HG03175 (cell line): ENCODE data around the gene SPATA20.

Experiments used
- ATAC-seq: cut with Tn5 transposase; IDR thresholded peaks from one replicate; pipeline ENCODE4 v1.9.1; 2021; ENCODE audit warnings: mild to moderate bottlenecking, moderate library complexity; ENCODE audit not compliant: unreplicated experiment

SPATA20 gene

GRCh38 chr17:50594128-50594823 is 47.3 kb downstream of the SPATA20 start:
- ATAC-seq, result no peak

- no peak for ATAC-seq
Observed at GRCh38 chr17:50594892-50595291, 47.9 kb downstream of the SPATA20 start.

GRCh38 chr17:50596191-50597037 is 49.4 kb downstream of the SPATA20 start:
- no peak for ATAC-seq

GRCh38 chr17:50598487-50598886 is 51.5 kb downstream of the SPATA20 start:
- ATAC-seq, result no peak

GRCh38 chr17:50599606-50600005 is 52.6 kb downstream of the SPATA20 start:
- ATAC-seq, result no peak

GRCh38 chr17:50601823-50602375 is 54.9 kb downstream of the SPATA20 start:
- ATAC-seq, result no peak

- no peak for ATAC-seq
Observed at GRCh38 chr17:50602836-50603235, 55.9 kb downstream of the SPATA20 start.

GRCh38 chr17:50603340-50603739 is 56.4 kb downstream of the SPATA20 start:
- ATAC-seq, result no peak

- no peak for ATAC-seq
Observed at GRCh38 chr17:50604513-50604912, 57.5 kb downstream of the SPATA20 start.

- ATAC-seq, result no peak
Observed at GRCh38 chr17:50605429-50605828, 58.5 kb downstream of the SPATA20 start.
